Measurements from ENCODE around the gene SLC35F4.
"Not testable (repeated sequence)": the region's sequence is repeated elsewhere in the genome, so short reads cannot be mapped to it uniquely, and the experiment has no call there.

SLC35F4 gene

DNA sequence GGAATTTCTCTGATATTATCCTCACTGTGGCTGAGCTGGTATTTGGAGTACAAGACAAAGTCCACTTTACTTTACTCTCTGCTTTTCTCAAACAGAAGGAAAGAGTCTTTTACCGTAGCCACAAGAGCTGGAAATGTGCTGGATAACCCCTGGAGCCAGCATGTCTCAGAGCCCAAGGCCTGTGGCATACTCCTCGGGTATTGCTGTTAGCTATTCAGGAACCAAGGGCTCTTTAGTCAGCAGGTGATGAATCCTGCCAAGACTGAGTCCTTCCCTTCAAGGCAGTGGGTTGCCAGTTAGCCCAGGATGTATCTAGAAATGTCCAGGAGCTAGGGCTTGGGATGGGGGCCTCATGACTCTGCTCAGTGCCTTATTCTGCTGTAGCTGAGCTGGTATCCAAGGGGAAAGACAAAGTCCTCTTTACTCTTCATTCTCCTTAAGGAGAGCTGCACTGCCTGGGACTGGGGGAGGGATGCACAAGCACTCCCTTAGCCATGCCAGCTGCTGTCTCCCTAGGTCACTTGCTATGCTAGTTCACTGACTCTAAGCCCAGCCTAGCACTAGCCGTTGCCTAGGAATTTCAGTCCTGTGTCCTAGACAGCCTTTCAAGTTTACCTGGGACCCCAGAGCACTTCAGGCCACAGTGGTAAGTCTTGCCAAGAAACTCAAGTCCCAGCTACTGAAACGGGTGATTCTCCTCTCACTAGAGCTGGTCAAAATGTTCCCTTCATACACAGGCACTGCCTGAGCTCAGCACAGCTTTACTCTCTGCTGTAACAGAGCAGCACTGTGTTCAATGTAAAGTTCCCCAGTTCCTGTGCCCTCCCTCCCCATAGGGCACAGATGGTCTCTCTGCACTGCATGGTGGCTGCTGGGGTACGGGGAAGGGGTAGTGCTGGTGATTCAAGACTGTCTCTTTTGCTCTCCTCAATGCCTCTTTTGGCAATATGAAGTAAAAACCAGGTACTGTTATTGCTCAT is 136.4 kb downstream of the SLC35F4 start:
- DNase-seq (ENCODE audit: low read depth), result no peak

DNA sequence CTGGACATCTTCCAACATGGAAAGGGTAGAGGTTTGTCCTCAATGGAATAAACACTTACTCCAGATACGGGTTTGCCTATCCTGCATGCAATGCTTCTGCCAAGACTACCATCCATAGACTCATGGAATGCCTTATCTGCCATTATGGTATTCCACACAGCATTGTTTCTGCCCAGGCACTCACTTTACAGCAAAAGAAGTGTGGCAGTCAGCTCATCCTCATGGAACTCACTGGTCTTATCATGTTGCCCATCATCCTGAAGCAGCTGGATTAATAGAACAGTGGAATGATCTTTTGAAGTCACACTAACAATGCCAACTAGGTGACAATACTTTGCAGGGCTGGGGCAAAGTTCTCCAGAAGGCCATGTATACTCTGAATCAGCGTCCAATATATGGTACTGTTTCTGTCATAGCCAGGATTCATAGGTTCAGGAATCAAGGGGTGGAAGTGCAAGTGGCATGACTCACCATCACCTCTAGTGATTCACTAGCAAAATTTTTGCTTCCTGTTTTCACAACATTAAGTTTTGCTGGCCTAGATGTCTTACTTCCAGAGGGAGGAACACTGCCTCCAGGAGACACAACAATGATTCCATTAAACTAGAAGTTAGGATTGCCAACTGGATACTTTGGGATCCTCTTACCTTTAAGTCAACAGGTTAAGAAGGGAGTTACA is 140.4 kb downstream of the SLC35F4 start:
- no peak for DNase-seq (ENCODE audit: low read depth)

DNA sequence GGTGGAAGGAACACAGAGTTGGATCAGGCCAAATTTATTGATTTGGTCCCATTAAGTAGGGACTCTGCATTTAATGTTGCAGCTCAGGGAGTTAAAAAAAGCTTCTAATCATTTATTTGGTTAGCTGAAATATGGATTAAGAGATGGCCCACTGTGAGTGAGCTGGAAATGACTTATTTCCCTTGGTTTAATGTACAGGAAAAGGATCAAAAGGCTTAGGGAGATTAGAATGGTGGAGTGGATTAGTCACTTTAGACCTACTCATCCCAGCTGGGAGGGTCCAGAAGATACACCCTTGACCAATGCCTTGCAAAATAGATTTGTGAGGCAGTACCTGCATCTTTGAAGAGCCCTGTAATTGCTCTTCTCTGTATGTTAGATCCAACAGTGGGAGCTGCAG is 143.8 kb downstream of the SLC35F4 start:
- not testable (repeated sequence) for DNase-seq (ENCODE audit: low read depth)

DNA sequence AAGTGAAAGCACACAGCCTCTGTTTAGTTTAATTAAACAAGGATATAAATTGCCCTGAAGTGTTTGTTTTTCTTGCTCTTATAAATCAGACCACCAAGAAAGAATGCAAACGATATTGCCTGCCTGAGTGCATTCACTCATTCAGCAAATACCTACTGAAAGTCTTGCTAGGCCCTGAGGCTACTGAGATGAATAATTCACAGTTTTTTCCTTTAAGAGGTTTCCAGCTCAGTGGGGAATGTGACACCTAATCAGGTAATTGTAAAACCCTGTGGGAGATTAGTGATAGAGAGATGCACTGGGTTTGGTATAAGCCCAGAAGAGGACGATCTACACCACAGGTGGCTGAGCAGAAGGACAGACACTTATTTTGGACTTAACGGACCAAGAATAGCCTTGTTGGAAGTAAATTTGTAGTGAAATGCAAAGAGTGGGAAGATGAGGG is 151.4 kb downstream of the SLC35F4 start:
- no peak for DNase-seq (ENCODE audit: low read depth)

DNA sequence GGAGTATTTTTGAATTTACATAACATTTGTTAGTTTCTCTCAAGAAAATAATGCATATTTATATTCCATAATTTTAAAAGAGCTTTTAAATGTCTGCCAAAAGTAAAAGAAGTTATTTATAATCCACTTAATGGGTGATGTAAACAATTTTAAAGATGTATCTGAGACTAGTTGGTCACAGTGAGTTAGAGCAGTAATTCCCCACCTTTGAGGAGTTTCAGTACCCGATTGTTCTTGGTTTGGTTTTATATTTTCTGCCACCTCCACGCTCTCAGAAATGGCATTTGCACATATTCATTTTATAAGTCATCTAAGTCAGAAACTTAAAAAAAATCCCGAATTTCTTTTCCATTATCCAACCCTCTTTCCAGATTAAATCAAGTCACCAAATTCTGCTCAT is 153.2 kb downstream of the SLC35F4 start:
- no peak for DNase-seq (ENCODE audit: low read depth)

DNA sequence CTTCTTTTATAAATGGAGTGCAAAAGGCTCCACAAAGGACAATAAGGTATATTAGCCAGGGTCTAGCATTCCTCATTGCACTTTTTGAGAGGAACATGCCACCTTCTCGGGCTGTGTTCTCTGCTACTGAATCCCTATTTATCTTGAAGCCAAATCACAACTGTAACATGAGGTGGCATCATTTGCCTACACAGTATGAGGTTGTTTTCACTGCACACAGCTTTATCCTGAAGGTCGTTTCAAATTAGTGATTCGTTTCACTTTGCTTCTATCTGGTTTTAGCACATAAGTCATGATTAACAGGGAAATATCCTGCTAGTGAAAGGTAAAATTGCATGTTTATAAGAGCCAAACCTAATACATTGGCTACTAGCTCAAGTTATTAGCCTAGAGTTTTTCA is 153.8 kb downstream of the SLC35F4 start:
- DNase-seq (ENCODE audit: low read depth), result no peak

DNA sequence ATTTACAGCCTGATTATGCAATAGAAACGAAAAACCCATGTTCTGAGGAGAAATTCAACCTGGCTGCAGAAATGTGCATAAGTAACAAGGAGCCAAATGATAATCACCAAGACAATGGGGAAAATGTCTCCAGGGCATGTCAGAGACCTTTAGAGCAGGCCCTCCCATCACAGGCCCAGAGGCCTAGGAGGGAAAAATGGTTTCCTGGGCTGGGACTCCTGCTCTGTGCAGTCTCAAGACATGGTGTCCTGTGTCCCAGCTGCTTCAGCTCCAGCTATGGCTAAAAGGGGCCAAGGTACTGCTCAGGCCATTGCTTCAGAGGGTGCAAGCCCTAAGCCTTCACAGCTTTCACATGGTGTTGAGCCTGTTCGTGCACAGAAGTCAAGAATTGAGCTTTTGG is 156.0 kb downstream of the SLC35F4 start:
- DNase-seq (ENCODE audit: low read depth), result no peak

DNA sequence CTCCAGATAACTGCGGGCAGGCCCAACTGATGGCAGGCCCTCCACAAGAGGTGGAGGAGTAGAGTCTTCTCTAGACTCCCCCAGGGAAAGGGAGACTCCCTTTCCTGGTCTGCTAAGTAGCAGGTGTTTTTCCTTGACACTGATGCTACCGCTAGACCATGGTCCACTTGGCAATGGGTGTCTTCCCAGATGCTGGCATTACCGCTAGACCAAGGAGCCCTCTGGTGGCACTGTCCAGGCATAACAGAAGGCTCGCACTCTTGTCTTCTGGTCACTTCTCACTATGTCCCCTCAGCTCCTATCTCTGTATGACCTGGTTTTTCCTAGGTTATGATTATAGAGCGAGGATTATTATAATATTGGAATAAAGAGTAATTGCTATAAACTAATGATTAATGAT is 156.8 kb downstream of the SLC35F4 start:
- DNase-seq (ENCODE audit: low read depth), result not testable (repeated sequence)

DNA sequence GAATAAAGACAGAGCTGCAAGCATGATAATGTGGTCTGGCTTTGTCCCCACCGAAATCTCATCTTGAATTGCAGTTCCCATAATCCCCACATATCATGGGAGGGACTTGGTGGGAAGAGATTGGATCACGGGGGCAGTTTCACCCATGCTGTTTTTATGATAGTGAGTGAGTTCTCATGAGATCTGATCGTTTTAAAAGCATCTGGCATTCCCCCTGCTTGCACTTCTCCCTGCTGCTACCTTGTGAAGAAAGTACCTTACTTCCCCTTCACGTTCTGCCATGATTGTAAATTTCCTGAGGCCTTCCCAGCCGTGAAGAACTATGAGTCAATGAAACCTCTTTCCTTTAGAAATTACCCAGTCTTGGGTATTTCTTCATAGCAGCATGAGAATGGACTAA is 158.7 kb downstream of the SLC35F4 start:
- DNase-seq (ENCODE audit: low read depth), result no peak

DNA sequence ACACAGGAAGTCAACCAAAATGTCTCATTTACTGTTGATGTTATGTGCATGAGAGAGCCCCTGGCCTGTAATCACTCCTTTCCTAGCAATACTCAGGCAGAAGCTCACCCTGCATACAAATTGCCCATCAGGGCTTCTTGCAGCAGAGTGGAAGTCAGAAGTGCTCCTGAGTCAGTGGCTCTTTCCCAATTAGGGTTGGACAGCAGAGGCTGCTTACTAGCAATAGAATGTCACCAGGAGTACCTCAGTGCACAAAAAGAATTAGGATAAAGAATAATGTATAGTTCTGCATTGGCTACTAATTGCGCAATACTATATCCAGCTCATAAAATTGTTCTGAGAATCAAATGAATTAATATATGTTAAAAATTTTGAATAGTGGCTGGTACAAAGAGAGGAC is 161.1 kb downstream of the SLC35F4 start:
- DNase-seq (ENCODE audit: low read depth), result no peak

DNA sequence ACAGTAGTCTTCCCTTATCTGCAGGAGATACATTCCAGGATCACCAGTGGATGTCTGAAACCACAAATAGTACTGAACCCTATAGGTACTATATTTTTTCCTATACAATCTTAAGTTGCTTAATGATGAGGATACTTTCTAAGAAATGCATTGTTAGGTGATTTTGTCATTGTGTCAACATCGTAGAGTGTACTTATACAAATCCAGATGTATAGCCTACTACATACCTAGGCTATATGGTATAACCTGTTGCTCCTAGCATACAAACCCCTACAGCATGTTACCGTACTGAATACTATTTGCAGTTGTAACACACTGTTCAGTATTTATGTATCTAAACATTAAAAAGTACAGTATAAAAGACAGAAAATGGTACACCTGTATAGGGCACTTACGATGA is 165.9 kb downstream of the SLC35F4 start:
- no peak for DNase-seq (ENCODE audit: low read depth)

DNA sequence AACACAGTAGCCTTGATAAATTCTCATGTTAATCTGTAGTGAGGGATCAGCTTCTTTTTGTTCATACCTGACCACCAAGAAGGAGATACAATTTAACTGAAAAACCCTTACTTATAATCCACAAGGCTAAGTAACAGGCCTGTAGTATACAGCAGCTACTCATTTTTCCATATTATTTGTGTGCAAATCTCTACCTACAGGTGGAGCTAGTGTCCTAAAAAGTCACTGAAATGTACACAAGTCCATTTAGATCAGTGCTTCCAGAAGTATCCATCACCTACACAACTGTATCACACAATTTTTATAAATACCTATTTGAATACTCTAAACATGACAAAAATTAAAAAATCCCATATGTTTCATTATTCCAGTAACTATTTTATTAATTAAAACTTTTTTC is 173.2 kb downstream of the SLC35F4 start:
- no peak for DNase-seq (ENCODE audit: low read depth)

DNA sequence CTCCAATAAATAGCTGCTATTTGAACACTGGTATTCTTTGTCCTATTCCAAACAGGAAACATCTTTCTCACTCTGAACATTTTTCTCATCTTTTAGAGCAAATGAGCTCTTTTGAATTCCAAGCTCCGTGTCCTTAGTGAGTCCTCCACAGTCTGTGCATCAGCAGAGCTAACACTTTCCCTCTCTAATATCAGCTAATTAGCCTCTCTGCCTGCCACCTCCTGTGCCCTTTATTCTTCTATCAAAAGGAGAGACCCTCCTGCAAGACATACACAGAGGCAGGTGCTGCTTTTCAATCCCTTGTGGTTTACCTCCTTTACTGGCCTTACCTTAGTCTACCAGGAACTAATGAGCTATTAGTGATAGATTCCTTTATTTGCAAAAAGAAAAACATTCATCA is 178.5 kb downstream of the SLC35F4 start:
- no peak for DNase-seq (ENCODE audit: low read depth)

DNA sequence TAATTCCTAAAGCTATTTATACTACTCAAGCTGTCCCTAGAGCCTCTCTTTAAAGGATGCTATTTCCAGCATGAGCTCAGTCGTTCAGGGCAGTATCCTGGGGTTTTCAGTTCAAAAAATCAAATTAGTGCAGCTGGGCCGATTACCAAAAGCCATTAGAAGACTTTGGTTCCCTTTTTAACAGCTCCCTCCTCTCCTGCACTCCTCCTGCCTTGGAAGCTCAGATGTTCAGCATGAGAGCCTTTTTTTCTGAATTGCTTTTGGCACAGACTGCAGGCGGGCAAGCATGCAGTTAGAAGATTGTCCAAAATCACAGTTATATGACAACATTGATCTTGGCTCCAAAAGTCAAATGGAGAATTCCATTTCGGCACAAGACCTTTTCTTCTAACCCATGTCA is 179.6 kb downstream of the SLC35F4 start:
- no peak for DNase-seq (ENCODE audit: low read depth)

DNA sequence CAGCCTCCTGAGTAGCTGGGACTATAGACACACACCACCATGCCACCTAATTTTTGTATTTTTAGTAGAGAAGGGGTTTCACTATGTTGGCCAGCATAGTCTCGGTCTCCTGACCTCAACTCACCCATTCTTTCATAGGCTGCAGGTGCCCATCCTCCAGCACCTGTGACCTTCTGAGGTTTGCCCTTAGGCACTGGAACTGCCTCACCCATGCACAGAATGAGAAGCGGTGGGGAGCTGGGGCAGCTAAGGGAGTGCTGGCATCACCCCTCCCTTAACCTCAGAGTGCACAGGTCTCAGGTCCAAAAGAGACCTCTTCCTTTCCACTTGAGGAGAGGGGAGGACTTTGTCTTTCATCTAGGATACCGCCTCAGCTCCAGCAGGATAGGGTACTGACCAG is 194.9 kb downstream of the SLC35F4 start:
- no peak for DNase-seq (ENCODE audit: low read depth)

DNA sequence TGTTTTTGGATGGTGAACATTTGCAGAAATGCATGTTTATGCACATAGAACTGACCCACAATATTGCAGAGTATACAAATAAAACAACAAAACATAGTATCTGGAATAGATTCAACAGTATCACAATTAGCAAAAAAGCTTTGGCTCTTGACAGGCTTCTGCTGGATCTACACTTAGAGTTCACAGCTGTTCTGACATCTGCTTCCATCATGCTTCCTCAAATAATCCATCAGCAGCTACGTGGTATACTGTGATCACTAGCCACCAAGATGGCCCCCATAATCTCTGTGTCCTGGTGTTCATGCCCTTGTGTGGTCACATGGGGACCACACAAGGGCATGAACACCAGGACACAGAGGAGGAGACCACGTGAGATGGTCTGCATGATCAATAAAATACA is 205.7 kb downstream of the SLC35F4 start:
- DNase-seq (ENCODE audit: low read depth), result no peak

DNA sequence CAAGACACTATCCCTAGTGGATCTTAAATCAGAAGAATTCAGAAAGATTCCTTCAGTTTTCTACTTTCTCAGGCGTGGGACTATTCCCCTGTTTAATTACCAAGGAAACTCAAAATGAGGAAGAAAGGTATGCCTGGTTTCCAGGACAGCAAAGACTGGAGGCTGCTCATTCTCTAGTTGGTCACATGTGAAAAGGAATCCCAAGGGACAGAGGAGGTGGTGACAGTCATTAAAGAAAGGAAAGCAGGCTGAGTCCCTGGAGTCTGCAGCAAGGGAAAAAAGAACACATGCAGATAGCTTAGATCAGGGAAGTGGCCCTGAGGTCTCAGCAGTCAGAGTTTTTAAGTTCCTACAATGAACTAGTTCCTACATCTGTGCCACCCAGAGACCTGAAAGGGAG is 206.8 kb downstream of the SLC35F4 start:
- no peak for DNase-seq (ENCODE audit: low read depth)

DNA sequence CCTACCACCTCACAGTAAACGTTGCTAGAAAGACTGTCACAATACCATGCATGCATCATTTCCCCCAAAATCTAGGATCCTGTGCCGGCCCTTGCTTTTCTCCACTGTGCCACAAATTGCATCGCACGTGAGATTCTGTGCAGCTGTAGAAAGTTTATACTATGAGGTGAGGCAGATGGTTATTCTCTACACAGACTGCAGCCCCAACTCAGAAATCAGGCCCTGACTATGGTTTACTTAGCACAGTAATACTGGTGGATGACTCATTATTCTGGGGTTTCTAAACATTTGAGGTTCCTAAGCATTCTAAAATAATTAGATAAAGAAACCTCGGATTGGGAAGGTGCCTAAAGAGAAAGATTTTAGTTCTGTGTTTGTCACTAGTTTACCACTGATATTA is 208.4 kb downstream of the SLC35F4 start:
- no peak for DNase-seq (ENCODE audit: low read depth)

DNA sequence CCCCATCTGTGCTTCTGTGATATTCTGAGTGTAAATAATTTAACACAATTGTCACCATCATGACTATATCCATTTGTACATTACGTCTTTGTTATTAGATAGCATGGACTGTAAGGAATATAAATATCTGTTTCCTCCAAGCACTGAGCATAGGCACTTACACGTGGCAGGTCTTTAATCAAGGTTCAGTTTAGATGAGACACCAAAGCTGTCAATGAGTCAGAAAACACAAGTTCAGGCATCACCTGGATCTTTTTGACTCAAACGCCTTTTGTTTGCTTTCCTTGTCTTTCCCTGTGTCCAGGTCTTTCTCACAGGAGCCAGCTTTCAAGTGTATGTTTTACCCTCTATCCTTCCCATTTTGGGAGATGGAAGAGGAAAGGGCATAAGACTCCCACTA is 209.0 kb downstream of the SLC35F4 start:
- no peak for DNase-seq (ENCODE audit: low read depth)

DNA sequence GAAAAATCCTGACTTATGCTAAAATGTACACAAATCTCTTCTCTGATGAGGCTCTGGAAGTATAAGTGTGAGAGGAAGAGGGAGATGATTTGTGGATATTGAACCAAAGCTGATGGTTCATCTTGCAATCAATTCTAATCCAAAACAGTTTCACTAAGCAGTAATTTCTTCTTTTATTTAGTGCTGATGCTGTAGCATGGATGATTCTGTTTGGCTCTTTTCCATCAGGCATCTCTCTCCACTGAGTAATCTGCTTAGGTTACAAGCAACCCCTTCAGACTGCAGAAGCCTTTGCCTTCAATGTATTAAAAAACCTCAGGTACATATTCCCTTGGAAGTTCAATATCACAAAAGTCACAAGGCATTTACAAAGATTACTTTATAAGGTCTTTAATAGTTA is 213.1 kb downstream of the SLC35F4 start:
- no peak for DNase-seq (ENCODE audit: low read depth)

DNA sequence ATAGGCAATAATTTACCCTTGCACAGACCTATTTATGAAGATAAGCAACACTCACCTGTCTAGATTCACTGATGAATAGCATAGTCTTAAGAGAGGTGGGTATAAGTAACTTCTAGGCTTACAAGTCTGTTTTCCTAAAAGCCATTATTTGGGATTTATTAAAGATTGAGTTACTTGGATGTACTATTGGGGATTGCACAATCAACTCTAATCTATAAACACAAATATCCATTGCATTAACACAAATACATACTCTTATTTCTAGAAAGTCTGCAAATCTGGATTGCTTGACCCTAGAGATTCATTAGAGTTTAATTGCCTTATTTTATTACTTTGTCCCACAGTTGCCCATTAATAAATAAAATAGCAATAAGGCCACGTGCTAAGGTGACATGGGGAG is 224.1 kb downstream of the SLC35F4 start:
- DNase-seq (ENCODE audit: low read depth), result no peak

DNA sequence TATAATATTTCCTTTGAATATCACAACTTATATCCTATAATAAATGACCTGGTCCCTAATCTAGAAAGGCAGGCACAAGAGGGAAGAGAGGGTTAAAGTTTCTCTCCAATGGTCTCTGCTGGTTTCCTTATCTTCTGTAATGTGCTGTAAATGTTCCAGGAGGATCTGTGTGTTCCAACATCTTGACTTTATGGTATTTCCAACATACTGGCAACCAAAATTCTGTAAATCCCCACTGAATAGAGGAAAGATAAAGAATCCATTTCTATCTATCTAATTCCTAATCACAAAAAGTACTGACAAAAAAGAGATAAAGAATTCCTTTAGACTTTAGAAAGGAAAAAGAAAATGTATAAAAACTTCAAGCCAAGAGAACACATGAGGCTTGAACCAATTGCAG is 225.9 kb downstream of the SLC35F4 start:
- DNase-seq (ENCODE audit: low read depth), result no peak

DNA sequence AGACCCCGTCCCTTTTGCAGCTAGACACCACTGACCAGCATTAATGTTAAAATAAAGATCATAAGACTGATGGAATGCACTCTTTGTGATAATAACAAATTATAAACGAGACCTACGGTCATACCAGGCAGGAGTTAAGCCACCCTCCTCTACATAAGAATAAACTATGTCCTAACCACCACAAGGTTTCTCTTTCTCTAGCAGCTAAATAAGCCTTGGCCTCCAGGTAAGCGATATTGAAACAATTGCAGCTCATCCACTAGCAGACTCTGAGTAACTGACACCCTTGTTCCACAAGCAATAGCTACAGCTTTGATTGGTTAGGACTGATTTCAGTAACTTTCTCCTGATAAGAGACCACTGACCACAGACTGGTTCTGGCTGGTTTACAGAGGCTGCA is 228.0 kb downstream of the SLC35F4 start:
- no peak for DNase-seq (ENCODE audit: low read depth)

Data from T follicular helper cell (primary cell).